ENCODE data around the gene GLIS1. TPM values are rescaled to one million over a fixed set of nuclear protein-coding genes. Genes with fewer than 3 reads are reported as not detected.

The GLIS1 gene
- total and polyA plus RNA-seq, 2 donors = 0.42 to 2.0 TPM

GRCh38 chr1:53508056-53508990, 230.6 kb downstream of the GLIS1 start:
- H3K36me3 ChIP-seq (ENCODE audit: insufficient read depth) = no peaks in the 10 kb centered on the region
- WGBS = 93% methylated on average over 22 of the region's 22 CpGs
- DNase-seq (ENCODE audit: extremely low spot score) = no peak
- no peak overlapping the region for H3K27ac ChIP-seq (ENCODE audit: low read depth)
- H3K4me3 ChIP-seq (ENCODE audit: low read depth, low read length) = no peak overlapping the region
- no peaks in the 10 kb centered on the region for H3K4me1 ChIP-seq (ENCODE audit: insufficient read depth)

- H3K4me3 ChIP-seq (ENCODE audit: low read depth, low read length) = no peak overlapping the region
- no peak for DNase-seq (ENCODE audit: extremely low spot score)
- H3K4me1 ChIP-seq (ENCODE audit: insufficient read depth) = no peaks in the 10 kb centered on the region
- H3K36me3 ChIP-seq (ENCODE audit: insufficient read depth) = no peaks in the 10 kb centered on the region
- 93% methylated on average over 13 of the region's 13 CpGs for WGBS
- H3K27ac ChIP-seq (ENCODE audit: low read depth) = no peak overlapping the region
Observed at GRCh38 chr1:53507116-53507820, 231.7 kb downstream of the GLIS1 start.

- WGBS = 95% methylated on average over 25 of the region's 25 CpGs
- no peak overlapping the region for H3K4me3 ChIP-seq (ENCODE audit: low read depth, low read length)
- H3K36me3 ChIP-seq (ENCODE audit: insufficient read depth) = no peaks in the 10 kb centered on the region
- no peak for DNase-seq (ENCODE audit: extremely low spot score)
- H3K4me1 ChIP-seq (ENCODE audit: insufficient read depth) = no peaks in the 10 kb centered on the region
- no peak overlapping the region for H3K27ac ChIP-seq (ENCODE audit: low read depth)
Observed at GRCh38 chr1:53506355-53507050, 232.5 kb downstream of the GLIS1 start.

DNA sequence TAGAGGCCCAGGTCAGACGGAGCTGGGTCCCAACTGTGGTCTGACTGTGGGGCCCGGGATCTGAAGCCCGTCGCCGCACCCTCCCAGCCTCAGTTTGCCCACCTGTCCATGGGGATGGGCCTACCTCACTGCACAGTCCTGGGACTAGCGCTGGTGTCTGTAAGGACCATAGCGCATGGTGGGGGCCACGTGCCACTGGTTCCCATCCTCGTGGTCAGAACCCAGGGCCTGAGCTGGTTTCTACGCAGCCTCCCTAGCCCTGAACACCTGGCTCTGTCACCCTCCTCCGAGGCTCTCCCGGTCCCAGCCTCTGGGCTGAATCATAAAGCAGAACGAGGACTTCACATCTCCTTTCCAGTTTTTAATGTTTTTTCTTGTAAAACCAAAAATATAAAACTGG, 233.1 kb downstream of the GLIS1 start:
- WGBS = 85% methylated on average over 13 of the region's 13 CpGs
- Histone ChIP-seq H3K4me1 (ENCODE audit: insufficient read depth) (no peaks in the 10 kb centered on the region), H3K36me3 (ENCODE audit: insufficient read depth) (no peaks in the 10 kb centered on the region), H3K4me3 (ENCODE audit: low read depth, low read length) (no peak overlapping the region), H3K27ac (ENCODE audit: low read depth) (no peak overlapping the region)
- DNase-seq (ENCODE audit: extremely low spot score) = no peak

DNA sequence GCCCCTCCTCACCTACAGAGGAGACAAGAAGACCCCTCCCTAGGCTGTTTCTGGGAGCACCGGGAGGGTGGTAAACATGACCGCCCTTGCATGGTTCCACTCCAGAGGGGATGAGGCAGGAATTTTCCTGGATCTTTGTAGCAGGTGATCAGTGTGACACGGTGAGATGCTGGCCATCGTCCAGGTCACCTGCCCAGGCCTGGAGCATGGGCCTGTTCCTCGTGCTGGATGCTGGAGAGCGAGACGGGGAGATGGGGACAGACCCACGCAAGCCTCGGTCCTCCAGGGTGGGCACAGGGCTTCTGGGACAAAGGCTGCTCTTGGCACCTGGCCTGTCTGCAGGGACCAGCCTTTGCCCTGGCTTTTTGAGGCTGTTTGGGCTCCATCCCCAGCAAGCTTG, 233.6 kb downstream of the GLIS1 start:
- no peak for DNase-seq (ENCODE audit: extremely low spot score)
- no peak overlapping the region for H3K4me3 ChIP-seq (ENCODE audit: low read depth, low read length)
- no peak overlapping the region for H3K27ac ChIP-seq (ENCODE audit: low read depth)
- no peaks in the 10 kb centered on the region for H3K36me3 ChIP-seq (ENCODE audit: insufficient read depth)
- no peaks in the 10 kb centered on the region for H3K4me1 ChIP-seq (ENCODE audit: insufficient read depth)
- 91% methylated on average over 9 of the region's 9 CpGs for WGBS

DNA sequence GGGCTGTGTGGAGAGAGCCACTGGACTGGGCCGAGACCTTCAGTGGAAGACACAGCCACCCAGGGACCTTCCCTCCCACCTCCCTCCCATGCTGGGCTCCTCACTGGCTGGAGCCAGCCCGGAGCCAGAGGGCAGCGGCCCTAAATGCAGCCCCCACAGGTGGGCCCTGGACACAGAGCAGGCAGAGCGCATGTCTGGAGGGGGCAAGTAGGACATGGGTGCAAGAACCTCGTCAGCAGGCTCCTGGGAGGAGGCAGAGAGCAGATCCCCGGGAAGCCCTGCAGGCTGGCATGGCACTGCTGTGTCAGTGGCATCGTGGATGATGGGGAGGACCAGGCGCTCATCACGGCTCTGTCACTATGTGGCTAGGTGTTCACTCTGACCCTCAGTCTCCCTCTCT, 234.1 kb downstream of the GLIS1 start:
- Histone ChIP-seq H3K4me1 (ENCODE audit: insufficient read depth) (no peaks in the 10 kb centered on the region), H3K4me3 (ENCODE audit: low read depth, low read length) (no peak overlapping the region), H3K27ac (ENCODE audit: low read depth) (no peak overlapping the region), H3K36me3 (ENCODE audit: insufficient read depth) (no peaks in the 10 kb centered on the region)
- DNase-seq (ENCODE audit: extremely low spot score) = no peak
- WGBS = 88% methylated on average over 9 of the region's 9 CpGs

DNA sequence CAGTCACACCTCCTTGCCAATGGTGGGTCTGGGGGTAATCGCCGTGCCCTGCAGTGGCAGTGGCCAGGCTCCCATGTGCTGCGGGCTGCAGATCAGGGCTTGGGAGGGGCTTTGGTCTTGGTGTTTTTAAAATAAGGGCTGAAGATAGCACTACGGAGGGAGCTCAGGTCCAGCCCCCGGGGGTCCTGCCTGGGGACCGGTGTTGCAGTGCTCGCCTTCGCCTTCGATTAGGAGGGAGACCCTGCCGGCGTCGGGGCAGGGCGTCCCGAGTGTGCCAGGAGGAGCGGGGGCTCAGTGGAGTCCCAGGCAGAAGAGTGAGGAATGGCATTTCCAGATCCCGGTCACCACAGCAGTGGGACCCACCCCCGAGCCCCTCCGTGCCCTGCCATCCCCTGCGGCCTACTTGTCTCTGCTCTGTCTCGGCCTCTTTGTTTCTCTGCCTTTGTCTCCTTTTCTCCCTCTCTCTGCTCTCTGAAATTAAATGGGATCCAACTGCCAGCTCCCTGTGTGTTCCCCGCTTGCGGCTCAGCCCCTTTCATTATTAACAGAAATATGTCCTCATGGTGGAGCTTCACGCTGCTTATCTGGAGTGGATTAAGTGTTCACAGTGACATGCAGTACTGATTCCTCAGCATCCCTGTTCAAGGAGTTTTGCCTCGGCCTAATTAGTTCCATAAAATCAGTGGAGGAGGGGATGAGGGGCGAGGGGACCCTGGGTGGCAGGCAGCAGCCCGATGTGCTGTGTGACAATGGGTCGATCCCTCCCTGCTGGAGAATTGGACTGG, 235.3 kb downstream of the GLIS1 start:
- H3K4me3 ChIP-seq (ENCODE audit: low read depth, low read length) = no peak overlapping the region
- no peak for DNase-seq (ENCODE audit: extremely low spot score)
- no peaks in the 10 kb centered on the region for H3K36me3 ChIP-seq (ENCODE audit: insufficient read depth)
- no peak overlapping the region for H3K27ac ChIP-seq (ENCODE audit: low read depth)
- no peaks in the 10 kb centered on the region for H3K4me1 ChIP-seq (ENCODE audit: insufficient read depth)
- WGBS = 74% methylated on average over 27 of the region's 27 CpGs

- WGBS = 65% methylated on average over 7 of the region's 7 CpGs
- no peaks in the 10 kb centered on the region for H3K4me1 ChIP-seq (ENCODE audit: insufficient read depth)
- H3K36me3 ChIP-seq (ENCODE audit: insufficient read depth) = no peaks in the 10 kb centered on the region
- no peak overlapping the region for H3K4me3 ChIP-seq (ENCODE audit: low read depth, low read length)
- no peak for DNase-seq (ENCODE audit: extremely low spot score)
- no peak overlapping the region for H3K27ac ChIP-seq (ENCODE audit: low read depth)
Observed at GRCh38 chr1:53502641-53503432, 236.1 kb downstream of the GLIS1 start.

- DNase-seq (ENCODE audit: extremely low spot score) = no peak
- H3K36me3 ChIP-seq (ENCODE audit: insufficient read depth) = no peaks in the 10 kb centered on the region
- WGBS = 67% methylated on average over 21 of the region's 21 CpGs
- H3K4me1 ChIP-seq (ENCODE audit: insufficient read depth) = no peaks in the 10 kb centered on the region
- no peak overlapping the region for H3K27ac ChIP-seq (ENCODE audit: low read depth)
- H3K4me3 ChIP-seq (ENCODE audit: low read depth, low read length) = no peak overlapping the region
Observed at GRCh38 chr1:53501065-53502005, 237.6 kb downstream of the GLIS1 start.

DNA sequence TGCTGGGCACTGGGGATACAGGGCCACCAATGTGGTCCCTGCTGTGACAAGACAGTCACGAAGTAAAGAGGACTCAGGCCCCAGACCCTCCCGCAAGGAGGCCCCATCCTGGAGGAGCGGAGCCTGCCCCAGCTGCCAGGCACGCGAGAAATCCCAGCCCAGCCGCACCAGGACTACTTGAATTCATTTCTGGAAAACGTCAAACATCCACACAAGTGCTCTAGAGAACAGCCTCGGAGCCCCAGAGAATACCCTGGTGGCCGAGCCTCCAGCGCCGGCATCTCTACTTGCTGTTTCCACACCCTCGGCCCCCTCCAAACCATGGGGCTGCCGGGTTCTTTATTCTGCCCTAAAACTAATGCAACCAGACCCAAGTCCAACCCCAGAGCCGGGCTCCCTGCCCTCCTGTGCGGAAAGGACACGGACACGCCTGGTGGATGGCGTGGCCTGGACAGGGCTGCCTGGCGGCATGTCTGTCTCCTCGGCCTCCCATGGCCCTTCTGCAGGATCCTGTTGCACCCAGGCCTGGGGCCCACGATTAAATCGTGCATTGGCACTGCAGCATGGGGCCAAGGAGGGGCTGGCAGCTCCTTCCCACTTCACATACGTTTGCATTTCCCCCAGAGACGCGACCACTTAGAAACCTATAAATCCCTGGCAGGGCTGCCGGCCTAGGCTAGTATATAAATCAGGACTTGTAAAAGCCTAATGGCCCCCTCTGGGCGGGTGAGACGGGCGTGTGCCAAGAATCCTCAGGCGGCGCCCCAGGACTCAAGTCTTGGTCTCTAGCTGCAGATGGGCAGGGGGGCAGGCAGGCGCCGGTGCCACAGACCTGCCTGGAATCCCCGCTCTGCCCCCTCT, 238.5 kb downstream of the GLIS1 start:
- no peak for DNase-seq (ENCODE audit: extremely low spot score)
- Histone ChIP-seq H3K4me3 (ENCODE audit: low read depth, low read length) (no peak overlapping the region), H3K27ac (ENCODE audit: low read depth) (no peak overlapping the region)

More for the DNA sequence above, 238.5 kb downstream of the GLIS1 start:
- no peaks in the 10 kb centered on the region for H3K36me3 ChIP-seq (ENCODE audit: insufficient read depth)
- 65% methylated on average over 34 of the region's 34 CpGs for WGBS
- H3K4me1 ChIP-seq (ENCODE audit: insufficient read depth) = no peaks in the 10 kb centered on the region
